GM15510 (cell line): ENCODE results near the gene CDK5.

Source experiments
- POLR2A ChIP-seq: IDR thresholded peaks from 3 replicates; pipeline ENCODE4 v1.6.1; 2011; ENCODE audit warnings: borderline replicate concordance; ENCODE audit not compliant: insufficient read length; ENCODE audit errors: extremely low read depth

CDK5 gene

DNA sequence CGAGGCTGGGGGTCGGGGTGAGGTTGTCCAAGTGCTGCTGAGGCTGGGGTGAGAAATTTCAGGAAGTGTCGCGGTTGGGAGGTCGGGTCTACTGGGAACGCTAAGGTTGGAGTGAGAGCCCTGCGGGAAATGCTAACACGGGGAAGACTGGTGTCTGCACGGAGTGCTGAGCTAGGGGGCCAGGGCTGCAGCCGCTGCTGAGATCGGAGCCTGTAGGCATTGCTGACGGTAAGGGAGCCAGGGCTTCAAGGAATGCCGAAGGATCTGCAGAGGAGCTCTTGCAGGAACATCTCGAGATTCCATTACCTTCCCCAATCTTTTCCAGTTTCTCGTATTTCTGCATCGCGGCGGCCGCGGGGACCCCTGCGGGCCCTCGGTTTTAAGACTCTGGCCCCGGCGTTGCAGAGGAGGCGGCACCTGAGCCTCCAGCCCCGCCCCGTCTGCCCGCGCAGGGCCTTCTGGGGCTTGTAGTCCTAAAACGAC, at the start of gene CDK5:
Gene CDK5 (minus strand): TSS at position 392 of the 483 bp plus-strand sequence. CDS start 49 bp downstream, at position 343.
- no peak for TF ChIP-seq POLR2A

DNA sequence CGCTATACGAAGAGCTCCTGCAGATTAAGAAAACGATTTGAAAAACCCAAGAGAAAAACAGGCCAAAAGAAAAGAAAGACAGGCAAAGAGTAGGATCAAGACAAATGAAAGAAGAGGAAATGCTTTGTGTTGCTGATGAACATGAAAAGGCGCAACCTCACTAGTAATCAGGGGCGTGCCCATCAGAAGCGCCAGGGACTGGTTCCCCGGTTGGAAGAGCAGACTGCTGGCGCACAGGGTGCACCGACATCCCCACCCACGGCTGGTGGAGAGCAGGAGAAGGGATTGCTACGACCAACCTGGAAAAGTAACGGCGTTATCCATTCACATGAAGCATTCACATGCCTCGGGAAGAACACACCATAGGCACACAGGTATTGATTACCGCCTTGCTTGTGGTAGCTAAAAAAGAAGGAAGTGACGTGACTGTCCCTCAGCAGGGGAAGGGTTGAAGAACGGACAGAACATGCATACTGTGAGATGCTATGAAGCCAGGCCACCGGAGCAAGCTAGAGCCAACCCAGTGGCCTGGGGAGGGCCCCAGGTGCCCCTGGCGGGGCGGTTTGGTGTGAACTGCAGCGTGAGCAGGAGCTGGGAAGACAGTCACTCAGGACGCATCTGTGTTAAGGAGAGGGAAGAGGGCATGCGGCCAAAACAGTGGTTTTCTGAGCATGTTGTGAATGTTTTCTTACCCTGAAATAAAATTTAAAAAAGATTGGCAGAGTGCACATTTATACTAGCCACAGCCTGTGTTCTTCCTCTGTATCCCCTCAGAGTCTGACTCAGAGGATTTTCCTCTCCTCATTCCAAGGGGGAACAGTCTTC, 46.9 kb upstream of the CDK5 start:
- TF ChIP-seq POLR2A: no peak

DNA sequence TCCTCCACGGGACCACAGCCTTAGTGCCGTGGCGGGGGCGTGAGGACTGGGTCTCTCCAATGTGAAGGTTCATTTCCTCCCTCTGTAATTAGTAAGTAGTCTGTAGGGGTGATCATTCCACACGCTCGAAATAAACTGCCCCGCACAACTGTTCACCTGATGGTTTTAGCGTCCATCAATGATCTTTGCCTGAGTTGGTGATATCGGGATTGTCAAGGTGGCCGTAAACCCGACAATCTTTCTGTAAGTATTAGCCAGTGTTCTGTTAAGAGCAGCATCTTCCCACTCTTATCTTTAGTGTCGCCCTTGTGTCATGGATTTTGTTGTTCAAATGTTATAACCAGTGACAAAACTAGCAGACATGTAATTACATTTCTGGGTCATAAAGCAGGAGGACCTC, 46.3 kb upstream of the CDK5 start:
- no peak for TF ChIP-seq POLR2A

DNA sequence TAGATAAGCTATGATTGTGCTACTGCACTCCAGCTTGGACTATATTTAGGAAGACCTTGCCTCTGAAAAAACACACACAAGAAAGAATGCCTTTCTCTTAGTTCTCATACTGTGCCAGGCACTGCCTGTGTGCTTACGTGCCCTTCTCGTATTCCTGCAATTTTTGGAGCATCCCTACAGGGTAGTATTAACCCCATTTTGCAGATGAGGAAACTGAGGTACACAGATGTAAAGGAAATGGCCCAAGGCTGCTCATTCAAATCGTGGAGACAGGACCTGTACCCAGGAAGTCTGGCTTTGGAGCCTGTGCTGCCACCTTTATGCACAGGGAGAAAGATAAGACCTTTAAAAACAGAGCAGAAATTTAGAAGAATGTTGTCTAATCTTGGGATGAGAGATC, 45.3 kb upstream of the CDK5 start:
- no peak for TF ChIP-seq POLR2A

GRCh38 chr7:151101621-151102396, 44.1 kb upstream of the CDK5 start:
- TF ChIP-seq POLR2A: no peak

- no peak for TF ChIP-seq POLR2A
Observed at GRCh38 chr7:151100921-151101320, 43.2 kb upstream of the CDK5 start.

DNA sequence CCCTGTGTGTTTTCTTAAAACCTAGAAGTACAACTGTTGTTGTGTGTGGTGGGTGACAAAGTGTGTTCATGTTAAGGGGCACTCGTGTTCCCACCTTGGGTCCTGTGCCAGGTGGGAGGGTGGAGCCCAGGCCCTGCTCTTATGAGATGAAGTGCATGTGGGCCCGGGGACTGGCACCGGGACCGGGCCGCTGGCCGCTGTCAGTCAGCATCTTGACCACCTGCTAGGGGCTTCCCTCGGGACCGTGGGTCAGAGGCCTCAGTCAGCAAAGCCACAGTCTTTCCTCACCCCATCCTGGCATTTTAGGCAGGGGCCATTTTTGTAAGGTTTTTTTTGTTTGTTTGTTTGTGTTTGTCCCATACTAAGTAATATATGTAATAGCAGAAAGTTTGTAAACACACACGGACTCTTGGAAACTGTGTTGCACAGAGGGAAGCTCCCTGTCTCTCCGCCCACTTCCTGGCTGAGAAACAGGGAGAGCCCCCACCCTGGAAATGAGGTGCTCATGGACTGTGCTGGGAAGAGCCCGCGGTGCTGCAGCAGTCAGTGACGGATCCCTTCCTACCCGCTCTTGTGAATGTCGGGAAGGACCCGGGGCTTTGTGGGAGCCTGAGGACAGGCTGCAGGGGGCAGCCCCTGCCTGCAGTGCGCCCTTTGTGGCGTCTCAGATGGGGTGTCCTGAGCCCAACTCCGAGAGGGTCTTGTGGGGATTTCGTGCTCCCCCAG, 42.0 kb upstream of the CDK5 start:
- no peak for TF ChIP-seq POLR2A

GRCh38 chr7:151095828-151096475, 38.3 kb upstream of the CDK5 start:
- no peak for TF ChIP-seq POLR2A

- TF ChIP-seq POLR2A: no peak
Observed at GRCh38 chr7:151095123-151095797, 37.6 kb upstream of the CDK5 start.

DNA sequence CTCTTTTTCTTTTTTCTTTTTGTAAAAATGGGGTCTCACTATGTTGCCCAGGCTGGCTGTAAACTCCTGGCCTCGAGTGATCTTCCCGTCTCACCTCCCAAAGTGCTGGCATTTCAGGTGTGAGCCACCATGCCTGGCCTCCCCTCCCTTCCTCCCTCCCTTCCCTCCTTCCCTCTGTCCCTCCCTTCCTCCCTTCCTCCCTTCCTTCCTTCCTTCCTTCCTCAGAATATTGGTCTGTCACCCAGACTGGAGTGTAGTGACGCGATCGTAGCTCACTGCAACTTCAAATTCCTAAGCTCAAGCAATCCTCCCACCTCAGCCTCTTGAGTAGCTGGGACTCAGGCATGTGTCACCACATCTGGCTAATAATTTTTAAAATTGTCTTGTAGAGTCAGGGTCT, 37.0 kb upstream of the CDK5 start:
- TF ChIP-seq POLR2A: no peak

DNA sequence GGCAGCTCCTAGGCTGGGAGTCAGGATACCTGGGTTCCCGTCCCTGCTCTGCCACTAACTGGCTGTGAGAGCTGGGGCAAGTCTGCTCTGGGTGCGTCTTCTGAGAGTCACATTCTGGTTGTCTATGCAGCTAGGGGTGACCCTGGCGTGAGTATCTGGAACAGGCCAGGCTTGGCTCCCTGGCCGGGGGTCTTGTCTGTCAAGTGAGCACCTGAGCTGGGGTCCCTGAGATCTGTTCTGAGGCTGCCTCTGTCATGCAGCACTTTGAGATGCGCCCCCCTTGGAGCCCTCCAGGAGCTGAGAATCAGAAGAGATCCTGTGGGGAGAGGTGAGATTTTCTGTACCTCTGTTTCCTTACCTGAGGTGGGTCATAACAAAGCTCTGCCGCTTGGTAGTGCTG, 36.1 kb upstream of the CDK5 start:
- TF ChIP-seq POLR2A: no peak

DNA sequence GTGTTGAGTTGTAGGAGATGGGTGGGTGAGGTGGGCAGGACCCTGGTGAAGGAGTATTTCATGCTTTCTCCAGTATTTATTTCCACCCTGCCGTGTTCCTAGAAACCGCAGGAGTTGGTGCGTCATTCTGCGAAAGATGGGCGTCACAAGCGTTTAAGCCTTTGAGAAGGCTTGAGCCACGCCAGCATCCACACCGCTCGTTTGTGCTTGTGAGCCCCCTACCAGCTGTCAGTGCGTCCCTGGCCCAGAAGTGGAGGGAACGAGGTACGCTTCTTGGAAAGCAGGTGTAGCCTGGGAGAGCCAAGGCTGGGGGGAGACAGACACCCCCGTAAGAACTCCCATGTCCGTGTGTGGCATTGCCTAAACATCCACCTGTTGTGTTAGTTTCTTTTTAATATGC, 34.3 kb upstream of the CDK5 start:
- TF ChIP-seq POLR2A: no peak

DNA sequence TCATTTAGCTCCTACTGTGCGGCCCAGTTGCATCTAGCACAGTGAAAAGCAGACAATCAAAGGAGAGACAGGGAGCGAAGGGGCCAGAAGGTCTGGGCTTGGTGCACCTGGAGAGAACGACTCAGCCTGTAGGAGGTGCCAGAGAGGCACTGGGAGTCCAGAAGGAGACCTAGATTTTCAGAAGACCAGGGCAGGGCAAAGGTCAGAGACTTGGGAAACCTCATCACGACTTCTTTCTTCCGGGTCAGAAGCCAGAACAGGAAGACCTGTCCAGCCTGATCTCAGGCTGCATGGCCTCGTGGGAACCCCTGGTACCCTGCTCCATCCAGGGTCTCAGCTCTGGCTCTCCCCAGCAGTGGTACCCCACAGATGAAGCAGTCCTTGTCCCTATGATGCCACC, 33.7 kb upstream of the CDK5 start:
- no peak for TF ChIP-seq POLR2A

DNA sequence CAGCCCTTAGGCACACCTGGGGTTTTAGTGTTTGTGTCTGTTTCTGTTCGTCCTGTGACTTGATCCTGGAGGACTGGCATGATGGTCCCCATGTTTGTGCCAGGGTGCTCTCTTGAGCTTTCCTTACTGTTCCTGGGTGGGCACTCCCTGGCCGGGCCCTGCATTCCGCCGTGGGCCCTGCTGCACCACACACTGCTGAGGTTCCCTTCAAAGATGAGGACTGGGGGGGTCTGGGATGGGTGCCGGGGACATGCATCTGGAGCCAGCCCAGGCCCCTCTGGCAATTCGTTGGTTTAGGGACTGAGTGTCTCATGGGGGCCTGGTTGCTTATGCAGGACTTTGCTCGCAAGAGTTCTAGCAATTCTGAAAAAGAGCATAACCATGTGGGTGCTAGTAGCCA, 33.3 kb upstream of the CDK5 start:
- no peak for TF ChIP-seq POLR2A

- no peak for TF ChIP-seq POLR2A
Observed at GRCh38 chr7:151089893-151090730, 32.4 kb upstream of the CDK5 start.
